HG03378 (cell line): Measurements from ENCODE around the gene RAMP3.
"Not testable (repeated sequence)": the region's sequence is repeated elsewhere in the genome, so short reads cannot be mapped to it uniquely, and the experiment has no call there.

ENCODE experiments used
- ATAC-seq: cut with Tn5 transposase; IDR thresholded peaks from one replicate; pipeline ENCODE4 v1.9.1; 2021; ENCODE audit warnings: mild to moderate bottlenecking, moderate library complexity; ENCODE audit not compliant: unreplicated experiment

The RAMP3 gene

DNA sequence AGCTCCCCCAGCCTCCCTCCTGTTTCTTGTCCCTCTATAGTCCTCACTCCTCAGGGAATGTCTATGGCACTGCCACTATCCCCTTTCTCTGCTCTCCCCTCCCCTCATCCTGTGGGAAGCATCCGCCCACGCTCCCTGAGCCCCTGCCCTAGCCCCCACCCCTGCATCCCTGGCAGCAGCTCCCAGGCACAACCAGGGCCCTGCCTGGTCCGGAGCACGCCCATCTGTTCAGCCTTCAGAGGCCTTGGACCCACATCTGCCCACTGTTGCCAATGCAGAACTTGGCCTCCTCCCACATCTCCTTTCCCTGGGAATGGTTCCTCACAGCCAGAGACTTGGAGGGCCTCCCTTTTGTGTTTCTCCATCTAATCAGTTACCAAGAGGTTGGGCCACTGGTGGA lies 25.7 kb upstream of the RAMP3 start:
- no peak for ATAC-seq

GRCh38 chr7:45132708-45133320 lies 24.8 kb upstream of the RAMP3 start:
- no peak for ATAC-seq

GRCh38 chr7:45133352-45133751 lies 24.2 kb upstream of the RAMP3 start:
- no peak for ATAC-seq

- ATAC-seq: no peak
Observed at GRCh38 chr7:45133877-45134276, 23.7 kb upstream of the RAMP3 start.

DNA sequence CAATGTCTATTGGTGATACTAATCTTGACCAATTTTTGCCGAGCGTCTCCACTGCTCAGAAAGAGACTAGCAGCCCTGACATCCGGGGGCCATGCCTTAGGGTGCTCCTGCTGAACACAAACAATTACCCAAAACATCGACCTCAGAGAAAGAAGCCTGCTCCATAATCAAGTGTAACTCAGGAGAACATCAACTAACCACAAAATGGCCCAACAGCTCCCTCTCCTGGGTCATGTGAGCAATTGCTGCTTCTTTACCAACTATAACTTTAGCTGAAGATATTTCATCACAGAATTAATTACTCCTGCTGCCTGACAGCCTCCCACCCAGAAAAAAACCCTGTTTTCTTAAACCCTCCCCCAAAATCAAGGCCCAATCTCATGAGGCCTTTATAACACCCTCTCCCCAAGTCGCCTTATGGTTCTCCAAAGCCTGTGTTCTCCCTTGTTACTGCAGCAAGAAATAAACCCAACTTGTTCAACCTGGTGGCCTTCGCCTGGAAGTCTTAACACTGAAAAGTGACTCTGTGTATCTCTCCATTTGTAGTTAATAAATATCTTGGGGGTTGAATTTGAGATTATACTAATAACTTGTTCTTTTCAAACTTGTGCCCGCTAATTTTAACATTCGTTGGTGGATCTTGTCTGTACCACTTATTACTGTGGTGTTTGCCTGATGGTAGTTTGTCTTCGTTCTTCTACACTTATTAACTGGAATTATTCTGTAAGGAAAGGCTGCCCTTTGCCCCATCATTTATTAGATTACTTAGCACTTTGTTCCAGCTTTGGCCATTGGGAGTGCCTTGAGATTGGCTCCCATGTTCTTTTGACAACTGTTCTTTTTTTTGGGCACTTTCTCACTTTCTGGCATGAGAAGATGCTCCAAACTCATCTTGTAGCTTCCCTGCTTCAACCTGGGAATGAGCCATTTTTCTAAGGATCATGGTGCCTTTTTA lies 21.2 kb upstream of the RAMP3 start:
- ATAC-seq: peak; percentile 68

GRCh38 chr7:45138433-45139267 lies 18.9 kb upstream of the RAMP3 start:
- ATAC-seq: no peak

- ATAC-seq: no peak
Observed at GRCh38 chr7:45140827-45141226, 16.8 kb upstream of the RAMP3 start.

- ATAC-seq: no peak
Observed at GRCh38 chr7:45143616-45144015, 14.0 kb upstream of the RAMP3 start.

- ATAC-seq: no peak
Observed at GRCh38 chr7:45145881-45146280, 11.7 kb upstream of the RAMP3 start.

DNA sequence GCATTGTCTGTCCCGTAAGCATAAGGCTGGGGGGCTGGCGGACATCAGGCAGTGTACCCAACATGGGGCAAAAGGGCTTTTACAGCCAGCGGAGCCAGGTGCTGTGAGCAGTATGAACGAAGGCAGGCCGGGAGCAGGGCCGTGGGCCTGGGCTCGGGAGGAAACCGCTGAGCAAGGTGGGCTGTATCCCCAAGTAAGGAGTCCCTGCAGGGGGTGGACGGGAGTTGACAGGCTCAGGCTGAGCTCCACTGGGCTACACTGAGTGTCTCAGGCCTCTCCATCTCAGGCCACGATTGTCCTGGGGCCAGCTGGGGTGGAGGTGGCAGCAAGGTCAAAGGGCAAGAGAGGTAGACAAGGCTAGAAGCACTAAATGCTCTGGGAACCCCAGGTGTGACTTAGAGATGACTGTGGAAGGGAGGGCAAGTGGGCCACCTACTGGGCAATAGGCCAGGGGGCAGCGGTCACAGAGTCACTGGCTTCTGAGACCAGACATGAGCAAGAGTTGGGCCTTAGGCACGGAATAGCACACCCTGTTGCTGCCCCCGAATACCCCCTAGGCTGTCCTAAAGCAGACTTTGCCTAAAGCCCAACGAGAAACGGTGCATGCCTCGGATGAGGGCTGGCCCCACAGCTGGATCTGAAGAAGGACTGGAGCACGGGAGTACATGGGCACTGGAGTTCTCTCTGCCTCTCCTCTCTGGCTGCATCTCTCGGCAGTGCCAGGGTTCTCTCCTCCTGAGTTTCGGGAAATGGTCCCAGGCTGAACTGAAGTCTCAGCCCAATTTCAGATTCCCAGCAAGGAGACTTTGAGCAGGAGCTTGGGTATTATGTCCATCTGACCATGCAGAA lies 10.8 kb upstream of the RAMP3 start:
- ATAC-seq: no peak

DNA sequence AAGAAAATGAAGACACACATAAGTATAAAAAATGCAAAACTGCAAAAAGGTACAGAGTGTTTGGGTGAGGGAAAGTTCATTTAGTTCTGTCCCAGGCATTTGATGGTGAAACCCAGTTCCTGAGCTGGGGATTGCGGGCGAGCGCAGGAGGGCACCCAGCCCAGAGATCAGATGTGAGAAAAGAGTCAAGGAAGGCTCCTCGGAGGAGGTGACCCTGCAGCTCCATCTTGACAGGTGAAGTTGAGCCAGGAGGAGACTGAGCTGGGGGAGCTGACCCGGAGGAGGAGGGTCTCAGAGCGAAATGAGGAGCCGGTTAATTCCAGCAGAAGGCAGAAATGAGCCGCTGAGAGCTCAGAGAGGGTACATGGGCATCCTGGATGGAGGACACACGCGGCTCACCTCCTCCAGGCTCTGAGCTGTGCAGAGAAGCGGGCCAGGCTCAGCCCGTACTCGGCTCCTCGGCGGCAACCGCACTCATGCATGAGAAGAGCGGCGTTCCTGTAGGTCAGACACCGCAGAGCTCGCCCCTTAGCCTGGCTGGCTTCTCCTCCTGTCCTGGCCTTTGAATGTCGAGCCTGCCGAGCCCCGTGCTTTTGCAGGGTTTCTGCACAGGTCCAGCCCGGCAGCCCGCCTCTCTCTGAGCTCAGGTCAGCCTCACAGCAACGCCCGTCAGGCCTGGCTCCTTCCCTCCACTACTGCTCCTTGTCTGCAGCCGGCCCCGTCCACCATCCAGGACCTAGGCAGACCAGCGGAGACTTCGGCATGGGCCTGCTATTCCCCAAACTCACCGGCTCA lies 9.5 kb upstream of the RAMP3 start:
- ATAC-seq: no peak

DNA sequence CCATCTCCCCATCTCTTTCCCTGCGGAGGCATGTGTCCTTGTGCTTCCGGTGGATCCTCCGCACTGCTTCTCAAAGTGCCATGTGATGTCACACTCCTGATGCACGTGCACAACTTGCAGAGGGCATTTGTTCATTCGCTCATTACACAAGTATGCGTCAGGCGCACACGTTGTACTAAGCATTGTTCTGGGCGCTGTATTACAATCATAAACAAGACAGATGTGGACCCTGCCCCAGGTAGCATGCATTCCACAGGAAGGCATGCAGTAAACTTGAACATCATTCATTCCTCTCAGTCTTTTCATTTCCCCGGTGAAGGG lies 9.0 kb upstream of the RAMP3 start:
- no peak for ATAC-seq

DNA sequence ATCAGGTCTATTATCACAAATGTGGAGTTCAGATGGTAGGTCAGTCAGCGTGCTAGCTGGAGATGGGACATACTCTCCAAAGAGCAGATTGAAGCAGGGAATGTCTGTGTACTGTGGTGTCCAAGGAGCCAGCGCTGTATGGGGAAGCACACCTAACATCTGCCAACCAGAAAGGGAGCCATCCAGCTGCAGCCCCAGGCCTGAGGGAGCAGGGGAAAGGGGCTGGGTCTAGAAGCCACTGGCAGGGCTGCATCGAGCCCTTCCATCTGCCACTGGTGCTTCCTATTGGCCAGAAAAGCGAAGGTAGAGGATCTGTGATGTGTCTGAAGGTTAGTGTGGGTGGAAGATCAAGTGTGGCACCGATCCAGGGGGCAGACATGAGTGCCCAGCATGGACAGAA lies 8.0 kb upstream of the RAMP3 start:
- no peak for ATAC-seq

DNA sequence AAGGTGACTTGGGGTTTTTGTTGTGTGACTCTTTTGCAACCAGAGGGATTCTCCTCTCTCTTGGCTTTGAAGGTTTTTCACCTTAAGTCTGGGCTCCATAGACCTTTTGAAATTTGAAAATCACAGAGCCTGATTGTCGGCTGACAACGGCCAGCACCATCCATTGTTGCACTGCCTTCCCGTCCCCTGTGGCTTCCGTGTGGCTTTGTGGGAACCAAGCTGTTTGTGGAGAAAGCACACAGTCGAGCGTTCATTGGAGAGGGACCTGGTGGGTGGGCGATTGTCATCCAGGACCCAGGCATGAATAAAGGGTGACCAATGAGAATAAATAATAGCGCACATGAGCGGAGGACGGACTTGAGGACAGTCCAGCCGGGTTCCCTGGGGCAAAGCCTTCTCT lies 7.4 kb upstream of the RAMP3 start:
- no peak for ATAC-seq

DNA sequence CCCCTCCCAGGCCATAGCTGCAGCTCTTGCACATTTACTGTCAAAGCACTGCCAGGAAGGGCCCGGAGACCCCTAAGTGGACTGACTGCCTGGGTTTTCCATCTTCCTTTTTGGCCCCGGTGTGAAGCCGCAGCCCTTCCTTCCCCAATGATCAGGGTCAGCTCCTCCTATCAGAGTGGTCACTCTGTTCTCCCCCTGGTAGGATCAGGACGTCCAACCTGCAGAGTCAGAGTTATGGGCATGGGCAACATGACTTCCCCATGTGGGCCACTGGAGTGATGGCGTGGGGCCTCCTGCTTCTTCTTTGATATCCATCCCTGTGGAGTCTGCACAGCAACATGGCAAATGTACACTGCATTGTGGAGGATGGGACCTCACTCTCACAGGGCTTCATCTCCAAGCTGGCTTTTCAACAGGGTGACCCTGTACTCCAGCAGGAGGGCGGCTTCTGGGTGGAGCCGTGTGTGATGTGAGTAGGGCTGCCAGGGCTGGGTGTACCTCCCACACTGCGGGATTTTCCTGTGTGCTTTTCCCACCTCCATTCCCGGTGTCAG lies 6.4 kb upstream of the RAMP3 start:
- ATAC-seq: no peak

GRCh38 chr7:45151967-45152366 lies 5.6 kb upstream of the RAMP3 start:
- no peak for ATAC-seq

DNA sequence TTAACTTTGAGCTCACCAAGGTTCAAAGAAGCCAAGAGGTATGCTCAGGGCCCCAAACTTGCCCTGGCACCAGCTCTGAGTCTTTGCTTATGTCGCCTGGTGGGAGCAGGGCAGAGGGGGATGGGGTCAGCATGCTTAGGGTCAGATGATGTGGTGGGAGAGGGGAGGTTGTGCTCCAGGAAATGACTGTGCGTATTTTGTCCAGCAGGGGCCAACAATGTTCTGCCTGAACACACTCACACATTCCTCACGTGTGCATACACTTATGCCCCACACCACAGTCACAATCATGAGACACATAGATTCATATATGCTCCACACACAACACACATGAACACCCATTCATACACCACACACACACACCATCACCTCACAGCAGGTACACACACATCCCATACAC lies 4.4 kb upstream of the RAMP3 start:
- ATAC-seq: no peak

GRCh38 chr7:45153861-45154260 lies 3.7 kb upstream of the RAMP3 start:
- ATAC-seq: not testable (repeated sequence)

DNA sequence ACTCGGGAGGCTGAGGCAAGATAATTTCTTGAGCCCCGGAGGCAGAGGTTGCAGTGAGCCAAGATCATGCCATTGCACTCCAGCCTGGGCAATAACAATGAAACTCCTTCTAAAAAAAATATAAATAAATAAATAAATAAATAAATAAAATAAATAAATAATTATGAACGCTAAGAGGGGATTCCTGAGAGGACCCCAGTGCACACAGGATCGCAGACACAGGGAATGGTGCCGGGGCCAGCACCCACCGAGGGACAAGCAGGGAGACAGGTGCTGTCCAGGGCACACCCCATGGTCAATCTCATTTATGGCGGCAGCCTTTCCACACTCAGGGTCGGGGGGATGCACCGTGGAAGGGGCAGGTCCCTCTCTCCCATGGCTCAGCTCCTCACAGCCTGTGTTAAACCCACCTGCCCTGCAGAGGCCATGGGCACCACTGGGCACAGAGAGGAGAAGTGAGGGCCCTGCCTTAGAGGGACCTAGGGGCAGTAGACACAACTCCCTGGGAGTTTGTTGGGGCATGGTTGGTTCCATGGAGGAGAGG lies 2.2 kb upstream of the RAMP3 start:
- ATAC-seq: no peak
